ENCODE measurements around the gene RTL10.

Gene RTL10

GRCh38 chr22:19820880-19821522 is 33.7 kb downstream of the RTL10 start:
- H3K4me3 ChIP-seq (ENCODE audit: low read length) = no peak overlapping the region
- no peaks in the 10 kb centered on the region for H3K9me3 ChIP-seq (ENCODE audit: control insufficient read depth, insufficient read depth, low read length)
- no peaks in the 10 kb centered on the region for H3K4me1 ChIP-seq (ENCODE audit: control insufficient read depth, low read length)
- H3K27ac ChIP-seq (ENCODE audit: low read depth, low read length) = no peak overlapping the region
- no peaks in the 10 kb centered on the region for H3K36me3 ChIP-seq (ENCODE audit: control insufficient read depth, low read length)
- no peaks in the 10 kb centered on the region for H3F3A ChIP-seq (ENCODE audit: control insufficient read depth, insufficient read depth)
- H3K79me2 ChIP-seq (ENCODE audit: control insufficient read depth, low read length) = 0 out of 2 replicates have a peak, but pooled peaks cover under 1% of the 10 kb centered on the region
- H3K4me2 ChIP-seq (ENCODE audit: low read length) = no peak overlapping the region
- no peaks in the 10 kb centered on the region for H4K20me1 ChIP-seq (ENCODE audit: control insufficient read depth, insufficient read depth, low read depth, low read length)
- no peaks in the 10 kb centered on the region for H3K9me2 ChIP-seq (replicated peaks; ENCODE audit: control insufficient read depth, low read length)
- no peak for TF ChIP-seq EZH2phosphoT487 (IDR thresholded peaks at IDR 0.05; ENCODE audit: borderline replicate concordance, low read length)
- TF ChIP-seq, protein P1, sequence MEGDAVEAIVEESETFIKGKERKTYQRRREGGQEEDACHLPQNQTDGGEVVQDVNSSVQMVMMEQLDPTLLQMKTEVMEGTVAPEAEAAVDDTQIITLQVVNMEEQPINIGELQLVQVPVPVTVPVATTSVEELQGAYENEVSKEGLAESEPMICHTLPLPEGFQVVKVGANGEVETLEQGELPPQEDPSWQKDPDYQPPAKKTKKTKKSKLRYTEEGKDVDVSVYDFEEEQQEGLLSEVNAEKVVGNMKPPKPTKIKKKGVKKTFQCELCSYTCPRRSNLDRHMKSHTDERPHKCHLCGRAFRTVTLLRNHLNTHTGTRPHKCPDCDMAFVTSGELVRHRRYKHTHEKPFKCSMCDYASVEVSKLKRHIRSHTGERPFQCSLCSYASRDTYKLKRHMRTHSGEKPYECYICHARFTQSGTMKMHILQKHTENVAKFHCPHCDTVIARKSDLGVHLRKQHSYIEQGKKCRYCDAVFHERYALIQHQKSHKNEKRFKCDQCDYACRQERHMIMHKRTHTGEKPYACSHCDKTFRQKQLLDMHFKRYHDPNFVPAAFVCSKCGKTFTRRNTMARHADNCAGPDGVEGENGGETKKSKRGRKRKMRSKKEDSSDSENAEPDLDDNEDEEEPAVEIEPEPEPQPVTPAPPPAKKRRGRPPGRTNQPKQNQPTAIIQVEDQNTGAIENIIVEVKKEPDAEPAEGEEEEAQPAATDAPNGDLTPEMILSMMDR (IDR thresholded peaks at IDR 0.05; ENCODE audit: low read depth, low read length, poor library complexity, severe bottlenecking) = no peak
- H3K27me3 ChIP-seq (ENCODE audit: control insufficient read depth, low read length) = no peaks in the 10 kb centered on the region

GRCh38 chr22:19819911-19820879 is 34.5 kb downstream of the RTL10 start:
- no peaks in the 10 kb centered on the region for H4K20me1 ChIP-seq (ENCODE audit: control insufficient read depth, insufficient read depth, low read depth, low read length)
- no peaks in the 10 kb centered on the region for H3K9me3 ChIP-seq (ENCODE audit: control insufficient read depth, insufficient read depth, low read length)
- H3K4me2 ChIP-seq (ENCODE audit: low read length) = no peak overlapping the region

GRCh38 chr22:19819208-19819910 is 35.3 kb downstream of the RTL10 start:
- H3K4me2 ChIP-seq (ENCODE audit: low read length) = no peak overlapping the region
- H3K36me3 ChIP-seq (ENCODE audit: control insufficient read depth, low read length) = no peaks in the 10 kb centered on the region
- no peak overlapping the region for H3K4me3 ChIP-seq (ENCODE audit: low read length)
- no peaks in the 10 kb centered on the region for H4K20me1 ChIP-seq (ENCODE audit: control insufficient read depth, insufficient read depth, low read depth, low read length)
- H3K27ac ChIP-seq (ENCODE audit: low read depth, low read length) = no peak overlapping the region
- TF ChIP-seq, protein P1 (IDR thresholded peaks at IDR 0.05; ENCODE audit: low read depth, low read length, poor library complexity, severe bottlenecking) = no peak
- TF ChIP-seq EZH2phosphoT487 (IDR thresholded peaks at IDR 0.05; ENCODE audit: borderline replicate concordance, low read length) = no peak
- no peaks in the 10 kb centered on the region for H3F3A ChIP-seq (ENCODE audit: control insufficient read depth, insufficient read depth)
- no peaks in the 10 kb centered on the region for H3K4me1 ChIP-seq (ENCODE audit: control insufficient read depth, low read length)
- H3K9me2 ChIP-seq (replicated peaks; ENCODE audit: control insufficient read depth, low read length) = no peaks in the 10 kb centered on the region
- H3K9me3 ChIP-seq (ENCODE audit: control insufficient read depth, insufficient read depth, low read length) = no peaks in the 10 kb centered on the region
- no peaks in the 10 kb centered on the region for H3K27me3 ChIP-seq (ENCODE audit: control insufficient read depth, low read length)
- no peaks in the 10 kb centered on the region for H3K79me2 ChIP-seq (ENCODE audit: control insufficient read depth, low read length)

More at GRCh38 chr22:19819911-19820879, 34.5 kb downstream of the RTL10 start:
- Histone ChIP-seq H3K4me3 (ENCODE audit: low read length) (no peak overlapping the region), H3K9me2 (replicated peaks; ENCODE audit: control insufficient read depth, low read length) (no peaks in the 10 kb centered on the region), H3K27me3 (ENCODE audit: control insufficient read depth, low read length) (no peaks in the 10 kb centered on the region), H3K36me3 (ENCODE audit: control insufficient read depth, low read length) (no peaks in the 10 kb centered on the region), H3F3A (ENCODE audit: control insufficient read depth, insufficient read depth) (no peaks in the 10 kb centered on the region), H3K79me2 (ENCODE audit: control insufficient read depth, low read length) (no peaks in the 10 kb centered on the region), H3K27ac (ENCODE audit: low read depth, low read length) (no peak overlapping the region), H3K4me1 (ENCODE audit: control insufficient read depth, low read length) (no peaks in the 10 kb centered on the region)
- TF ChIP-seq, protein P1 (IDR thresholded peaks at IDR 0.05; ENCODE audit: low read depth, low read length, poor library complexity, severe bottlenecking) = no peak
- no peak for TF ChIP-seq EZH2phosphoT487 (IDR thresholded peaks at IDR 0.05; ENCODE audit: borderline replicate concordance, low read length)
